Fibroblast of pulmonary artery (primary cell): Measurements from ENCODE around the gene TMEM98.
A peak's percentile ranks its signal among the peaks of the same experiment; 100 is the strongest.

Experiments
- DNase-seq: peaks from one replicate; pipeline ENCODE4 v3.0.0-alpha.2; 2010; ENCODE audit warnings: low read depth
- H3K4me3 ChIP-seq: replicated peaks from 2 replicates; pipeline ENCODE4 v1.5.1; 2011; ENCODE audit warnings: low read depth, mild to moderate bottlenecking, control low read depth, low read length, moderate library complexity
- TF ChIP-seq, protein P1 (sequence below): IDR thresholded peaks from 2 replicates; pipeline ENCODE4 v1.5.1; 2011; ENCODE audit warnings: mild to moderate bottlenecking, control low read depth, low read length, inconsistent platforms; ENCODE audit errors: missing control alignments

Gene TMEM98

DNA sequence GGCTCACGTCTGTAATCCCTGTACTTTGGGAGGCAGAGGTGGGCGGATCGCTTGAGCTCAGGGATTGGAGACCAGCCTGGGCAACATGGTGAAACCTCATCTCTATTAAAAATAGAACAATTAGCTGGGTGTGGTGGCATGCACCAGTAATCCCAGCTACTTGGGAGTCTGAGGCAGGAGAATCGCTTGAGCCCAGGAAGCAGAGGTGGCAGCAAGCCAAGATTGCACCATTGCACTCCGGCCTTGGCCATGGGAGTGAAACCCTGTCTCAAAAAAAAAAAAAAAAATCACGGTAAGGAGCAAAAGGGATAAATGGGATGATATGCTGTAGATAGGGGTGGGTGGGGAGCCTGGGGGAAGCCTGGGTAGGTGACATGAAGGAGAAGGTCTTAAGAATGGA lies 20.4 kb upstream of the TMEM98 start:
- TF ChIP-seq, protein P1, sequence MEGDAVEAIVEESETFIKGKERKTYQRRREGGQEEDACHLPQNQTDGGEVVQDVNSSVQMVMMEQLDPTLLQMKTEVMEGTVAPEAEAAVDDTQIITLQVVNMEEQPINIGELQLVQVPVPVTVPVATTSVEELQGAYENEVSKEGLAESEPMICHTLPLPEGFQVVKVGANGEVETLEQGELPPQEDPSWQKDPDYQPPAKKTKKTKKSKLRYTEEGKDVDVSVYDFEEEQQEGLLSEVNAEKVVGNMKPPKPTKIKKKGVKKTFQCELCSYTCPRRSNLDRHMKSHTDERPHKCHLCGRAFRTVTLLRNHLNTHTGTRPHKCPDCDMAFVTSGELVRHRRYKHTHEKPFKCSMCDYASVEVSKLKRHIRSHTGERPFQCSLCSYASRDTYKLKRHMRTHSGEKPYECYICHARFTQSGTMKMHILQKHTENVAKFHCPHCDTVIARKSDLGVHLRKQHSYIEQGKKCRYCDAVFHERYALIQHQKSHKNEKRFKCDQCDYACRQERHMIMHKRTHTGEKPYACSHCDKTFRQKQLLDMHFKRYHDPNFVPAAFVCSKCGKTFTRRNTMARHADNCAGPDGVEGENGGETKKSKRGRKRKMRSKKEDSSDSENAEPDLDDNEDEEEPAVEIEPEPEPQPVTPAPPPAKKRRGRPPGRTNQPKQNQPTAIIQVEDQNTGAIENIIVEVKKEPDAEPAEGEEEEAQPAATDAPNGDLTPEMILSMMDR: no peak
- peak; percentile 17 for DNase-seq
- H3K4me3 ChIP-seq: no peak overlapping the region

DNA sequence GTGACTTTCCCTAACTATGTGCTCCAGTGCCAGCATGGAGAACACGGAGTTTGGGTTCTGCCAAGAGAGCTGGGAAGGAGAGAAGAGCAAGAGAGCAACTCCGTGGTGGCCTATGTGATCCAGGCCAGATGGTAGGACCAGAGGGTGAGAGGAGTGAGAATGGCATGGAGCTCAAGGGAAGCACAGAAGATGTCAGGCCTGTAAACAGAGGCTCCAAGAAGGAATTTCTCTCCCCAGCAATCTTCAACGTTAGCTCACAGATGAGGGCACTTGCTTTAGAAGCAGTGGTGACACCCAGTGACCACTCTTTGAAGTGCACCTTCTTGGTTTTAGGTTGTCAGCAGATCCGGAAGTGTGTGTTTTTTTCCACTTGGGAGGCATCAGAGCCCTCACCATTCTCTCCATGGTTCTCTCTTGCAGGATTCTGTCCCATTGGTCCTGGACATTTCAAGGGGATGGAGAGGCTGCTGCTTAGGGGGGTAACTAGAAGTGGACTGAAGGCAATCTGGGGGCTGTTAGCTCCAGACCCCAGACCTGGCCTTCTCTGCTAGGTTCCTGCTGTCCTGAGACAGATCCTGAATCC lies 18.1 kb upstream of the TMEM98 start:
- TF ChIP-seq, protein P1: peak; percentile 88
- DNase-seq: peak; percentile 90

DNA sequence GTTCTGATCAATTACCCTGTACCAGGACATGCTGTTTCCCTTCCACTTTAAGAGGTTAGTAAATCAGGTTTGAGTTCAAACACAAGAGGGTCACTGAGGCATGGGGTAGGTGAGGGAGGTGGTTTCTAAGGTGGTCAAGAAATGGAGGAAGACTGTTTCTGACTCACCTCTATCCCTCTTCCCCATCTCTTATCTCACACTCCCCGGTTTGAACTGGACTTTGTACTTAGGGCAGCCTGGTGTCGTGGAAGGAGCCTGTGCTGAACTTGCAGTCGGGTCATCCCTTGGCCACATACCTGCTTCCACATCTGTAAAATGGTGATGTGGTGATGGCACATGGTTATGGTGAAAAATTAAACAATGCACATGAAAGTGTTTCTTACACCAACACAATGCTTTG lies 17.2 kb upstream of the TMEM98 start:
- no peak for DNase-seq
- no peak overlapping the region for H3K4me3 ChIP-seq
- TF ChIP-seq, protein P1: no peak

More for the DNA sequence above, 18.1 kb upstream of the TMEM98 start:
- H3K4me3 ChIP-seq: no peak overlapping the region

DNA sequence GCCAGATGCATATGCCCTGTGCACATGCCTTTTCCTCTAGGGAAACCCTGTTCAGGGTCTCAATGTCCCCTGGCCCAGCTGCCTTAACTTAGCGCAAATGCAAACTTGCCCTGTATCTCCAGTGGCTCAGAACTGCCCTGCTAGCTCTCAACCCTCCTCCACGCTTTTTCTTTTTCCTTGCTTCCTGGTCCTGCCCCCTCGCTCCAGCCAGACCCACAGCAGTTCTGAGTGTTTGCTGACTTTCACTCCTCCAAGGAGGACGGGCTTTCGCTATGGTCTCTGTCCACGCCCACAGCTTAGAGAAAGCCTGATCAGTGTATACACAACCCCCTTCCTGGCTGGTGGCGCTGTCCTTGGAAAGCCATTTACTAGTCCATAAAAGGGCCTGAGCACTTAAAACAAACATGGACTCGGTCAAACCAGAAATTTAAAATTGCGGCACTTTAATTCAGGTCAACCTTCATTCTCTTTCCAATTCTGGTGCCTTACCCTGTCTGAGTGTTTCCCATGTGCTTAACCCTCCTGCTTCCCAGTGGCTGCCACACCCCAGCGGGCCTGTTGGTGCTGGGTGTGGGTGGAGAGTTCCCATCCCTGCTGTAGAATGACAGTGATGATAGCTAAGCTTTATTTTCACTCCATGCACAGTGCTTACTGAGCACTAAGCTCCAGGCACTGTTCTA lies 15.6 kb upstream of the TMEM98 start:
- DNase-seq: peak; percentile 75
- H3K4me3 ChIP-seq: no peak overlapping the region
- TF ChIP-seq, protein P1: no peak

DNA sequence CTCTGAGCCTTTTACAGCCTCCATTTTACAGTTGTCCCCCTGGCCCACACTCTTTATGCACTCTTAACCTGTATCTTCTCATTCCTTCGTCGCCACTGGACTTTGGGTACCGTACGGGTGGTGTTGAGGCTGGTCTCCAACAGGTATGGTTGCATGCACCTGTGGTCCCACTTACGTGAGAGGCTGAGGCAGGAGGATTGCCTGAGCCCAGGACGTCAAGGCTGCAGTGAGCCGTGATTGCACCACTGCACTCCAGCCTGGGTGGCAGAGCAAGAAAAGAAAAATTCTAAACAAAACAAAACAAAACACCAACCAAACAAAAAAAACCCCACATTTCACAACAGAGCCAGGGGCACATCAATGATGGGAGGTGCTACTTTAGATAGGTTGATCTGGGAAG lies 14.4 kb upstream of the TMEM98 start:
- no peak overlapping the region for H3K4me3 ChIP-seq
- TF ChIP-seq, protein P1: no peak
- DNase-seq: no peak

DNA sequence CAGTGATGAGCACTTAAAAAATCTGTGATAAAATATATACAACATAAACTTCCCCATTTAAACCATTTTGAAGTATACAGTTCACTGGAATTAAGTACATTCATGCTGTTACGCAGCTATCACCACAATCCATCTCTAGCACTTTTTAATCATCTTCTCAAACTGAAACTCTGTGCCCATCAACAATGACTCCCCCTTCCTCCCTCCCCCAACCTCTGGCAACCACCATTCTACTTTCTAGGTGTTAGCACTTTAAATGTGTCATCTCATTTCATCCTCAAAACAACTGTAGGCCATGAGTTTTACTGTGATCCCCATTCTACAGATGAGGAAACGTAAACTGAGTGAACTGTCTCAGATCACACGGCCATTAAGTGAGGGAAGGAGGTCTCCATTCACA lies 13.8 kb upstream of the TMEM98 start:
- no peak for DNase-seq
- TF ChIP-seq, protein P1: no peak
- H3K4me3 ChIP-seq: no peak overlapping the region

DNA sequence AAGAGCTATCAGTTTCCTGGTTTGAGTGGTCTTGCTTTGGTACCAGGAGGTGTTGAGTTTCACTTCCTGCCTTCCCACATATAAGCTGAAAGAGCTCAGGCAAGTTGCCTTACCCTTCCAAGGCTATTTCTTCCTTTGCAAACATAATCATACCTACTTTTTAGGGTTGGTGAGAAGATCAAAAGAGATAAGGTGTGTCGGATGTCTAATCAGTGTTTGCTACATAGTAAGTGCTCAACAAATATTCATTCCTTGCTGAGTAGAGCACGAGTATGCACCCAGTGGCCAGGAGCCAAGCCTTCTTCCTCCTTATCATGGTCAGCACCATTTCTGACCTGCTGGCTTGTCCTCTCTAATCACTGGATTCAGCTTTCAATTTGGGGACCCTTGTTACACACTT lies 12.7 kb upstream of the TMEM98 start:
- DNase-seq: no peak
- H3K4me3 ChIP-seq: no peak overlapping the region
- TF ChIP-seq, protein P1: no peak
